ENCODE measurements around the gene PTPRO. TPM values are rescaled to one million over a fixed set of nuclear protein-coding genes. Genes with fewer than 3 reads are reported as not detected.
A peak's percentile ranks its signal among the peaks of the same experiment; 100 is the strongest.

PTPRO gene
- total and polyA plus RNA-seq, 12 donors = 0.21 to 5.4 (median 0.64) TPM; not detected in 1

GRCh38 chr12:15532364-15532977 lies 210.2 kb downstream of the PTPRO start:
- Histone ChIP-seq H3K36me3 (no peaks in the 10 kb centered on the region), H3K4me3 (no peak overlapping the region), H3K9me3 (peaks cover 0 to 12% (median 7%) of the 10 kb centered on the region in 11 donors), H3K27ac (no peak overlapping the region), H3K4me1 (peaks cover 0 to 28% (median 0%) of the 10 kb centered on the region in 9 donors), H3K27me3 (no peaks in the 10 kb centered on the region)
- ATAC-seq (peak in 3 of 8 donors; percentile 39 to 61 (median 52)), DNase-seq (no peak)
- intact Hi-C loops (cut with DNase I) = loop anchor here in 6 of 10 donors (2.0 to 10.0 kb wide), 4 partner anchors 50 to 55 kb away; no protein-coding TSS in a partner anchor
- WGBS, 2 donors = 41 to 43% methylated on average over 3 of the region's 3 CpGs
- peak in 8 of 9 donors; percentile 9 to 62 (median 52) for TF ChIP-seq CTCF (IDR thresholded peaks at IDR 0.05)

GRCh38 chr12:15534322-15534721 lies 212.0 kb downstream of the PTPRO start:
- peak overlapping the region in 2 of 10 donors; percentile 24 to 80 for H3K27ac ChIP-seq

GRCh38 chr12:15534874-15535273 lies 212.6 kb downstream of the PTPRO start:
- H3K9me3 ChIP-seq = no peaks in the 10 kb centered on the region
- H3K4me3 ChIP-seq = peak overlapping the region in 2 of 10 donors; percentile 6 to 18
- WGBS, 2 donors = 89% methylated on average over 5 of the region's 5 CpGs
- ATAC-seq (peak in 1 of 8 donors; percentile 19), DNase-seq (no peak)
- H3K27ac ChIP-seq = peak overlapping the region in 2 of 10 donors; percentile 24 to 80
- H3K4me1 ChIP-seq = peaks cover 0 to 28% (median 0%) of the 10 kb centered on the region in 9 donors
- no peaks in the 10 kb centered on the region for H3K36me3 ChIP-seq
- no peaks in the 10 kb centered on the region for H3K27me3 ChIP-seq
- intact Hi-C loops (cut with DNase I) = loop anchor here in 8 of 10 donors (5.0 to 10.0 kb wide), 5 partner anchors 42 to 322 kb away; no protein-coding TSS in a partner anchor
- TF ChIP-seq CTCF (IDR thresholded peaks at IDR 0.05) = no peak

More at GRCh38 chr12:15534322-15534721, 212.0 kb downstream of the PTPRO start:
- ATAC-seq (peak in 7 of 8 donors; percentile 21 to 67 (median 49)), DNase-seq (no peak)
- 76 to 85% methylated on average over 3 of the region's 3 CpGs for WGBS, 2 donors
- H3K36me3 ChIP-seq = no peaks in the 10 kb centered on the region
- H3K4me1 ChIP-seq = peaks cover 0 to 28% (median 0%) of the 10 kb centered on the region in 9 donors
- H3K4me3 ChIP-seq = peak overlapping the region in 2 of 10 donors; percentile 6 to 18
- H3K9me3 ChIP-seq = peaks cover 0 to under 1% (median 0%) of the 10 kb centered on the region in 11 donors
- intact Hi-C loops (cut with DNase I) = loop anchor here in 5 of 10 donors (5.0 to 10.0 kb wide), 3 partner anchors 48 to 53 kb away; no protein-coding TSS in a partner anchor
- no peaks in the 10 kb centered on the region for H3K27me3 ChIP-seq
- no peak for TF ChIP-seq CTCF (IDR thresholded peaks at IDR 0.05)

- Histone ChIP-seq H3K4me1 (peaks cover 0 to 28% (median 0%) of the 10 kb centered on the region in 9 donors), H3K27me3 (no peaks in the 10 kb centered on the region), H3K27ac (peak overlapping the region in 1 of 10 donors; percentile 80), H3K9me3 (no peaks in the 10 kb centered on the region), H3K4me3 (no peak overlapping the region), H3K36me3 (no peaks in the 10 kb centered on the region)
- intact Hi-C loops (cut with DNase I) = loop anchor here in 5 of 10 donors (5.0 to 10.0 kb wide), 4 partner anchors 42 to 322 kb away; no protein-coding TSS in a partner anchor
- peak in 3 of 8 donors; percentile 31 to 46 (median 35) for ATAC-seq
- TF ChIP-seq CTCF (IDR thresholded peaks at IDR 0.05) = no peak
- DNase-seq = no peak
- 69 to 73% methylated on average over 6 of the region's 6 CpGs for WGBS, 2 donors
These were observed 213.1 kb downstream of the PTPRO start for GRCh38 chr12:15535352-15535781.

Measured in heart right ventricle (tissue), 16 donors.